Liver (tissue), 9 donors: Measurements from ENCODE around the gene SLC4A7. TPM values are rescaled to one million over a fixed set of nuclear protein-coding genes. Genes with fewer than 3 reads are reported as not detected.

Experiments used
- DNase-seq: peaks from one replicate; pipeline ENCODE4 v3.0.0-alpha.2; 2017; ENCODE audit warnings: low spot score
- H3K27ac ChIP-seq, 2 donors: one replicate each; pipeline ENCODE4 v1.7.0; 2013; ENCODE audit warnings: inconsistent platforms in 2 of 2, low read length in 2 of 2, control low read depth in 1 of 2, low read depth in 1 of 2, mild to moderate bottlenecking in 1 of 2
- H3K27me3 ChIP-seq, 4 donors: one replicate each; pipeline versions ENCODE4 v1.6.1 to v1.7.0; 2013; ENCODE audit warnings: low read length in 3 of 4, inconsistent platforms in 1 of 4, mild to moderate bottlenecking in 1 of 4, moderate library complexity in 1 of 4; ENCODE audit not compliant: control insufficient read depth in 4 of 4, insufficient read depth in 4 of 4
- H3K36me3 ChIP-seq, 4 donors: one replicate each; pipeline versions ENCODE4 v1.6.1 to v1.7.0; 2013; ENCODE audit warnings: low read length in 3 of 4, mild to moderate bottlenecking in 3 of 4, low read depth in 1 of 4, moderate library complexity in 1 of 4; ENCODE audit not compliant: control insufficient read depth in 4 of 4, insufficient read depth in 3 of 4
- H3K4me1 ChIP-seq, 4 donors: one replicate each; pipeline versions ENCODE4 v1.6.1 to v1.7.0; 2013; ENCODE audit warnings: low read length in 3 of 4, mild to moderate bottlenecking in 3 of 4, moderate library complexity in 1 of 4; ENCODE audit not compliant: control insufficient read depth in 4 of 4, insufficient read depth in 4 of 4
- H3K4me3 ChIP-seq, 3 donors: one replicate each; pipeline versions ENCODE4 v1.6.1 to v1.7.0; 2013; ENCODE audit warnings: low read length in 3 of 3, control low read depth in 1 of 3, low read depth in 1 of 3, mild to moderate bottlenecking in 1 of 3
- H3K9ac ChIP-seq, 2 donors: one replicate each; pipeline ENCODE4 v1.7.0; 2013; ENCODE audit warnings: low read length in 2 of 2, mild to moderate bottlenecking in 2 of 2, moderate library complexity in 2 of 2, control low read depth in 1 of 2, low read depth in 1 of 2
- H3K9me3 ChIP-seq, 4 donors: one replicate each; pipeline versions ENCODE4 v1.6.1 to v1.7.0; 2013; ENCODE audit warnings: low read length in 3 of 4; ENCODE audit not compliant: control insufficient read depth in 4 of 4
- ATF3 ChIP-seq: IDR thresholded peaks from 2 replicates; pipeline ENCODE4 v1.6.1; 2016; ENCODE audit warnings: antibody characterized with exemption
- CTCF ChIP-seq: fragments of 150-350 bp; IDR thresholded peaks from 2 replicates; pipeline ENCODE4 v1.5.1; 2017; ENCODE audit warnings: improper control_type of control experiment, low read depth, low read length; ENCODE audit not compliant: missing input control
- EGR1 ChIP-seq, 2 donors: IDR thresholded peaks; 2 replicates each; pipeline ENCODE4 v1.6.1; 2016 to 2018; ENCODE audit warnings: antibody characterized with exemption in 2 of 2, low read depth in 2 of 2
- FOXA1 ChIP-seq: IDR thresholded peaks from 2 replicates; pipeline ENCODE4 v1.6.1; 2016; ENCODE audit warnings: antibody characterized with exemption
- FOXA2 ChIP-seq: IDR thresholded peaks from 2 replicates; pipeline ENCODE4 v1.6.1; 2016; ENCODE audit warnings: antibody characterized with exemption
- GABPA ChIP-seq, 2 donors: IDR thresholded peaks in 1 of 2; conservative IDR thresholded peaks in 1 of 2; 2 replicates each; pipeline ENCODE4 v1.6.1; 2016; ENCODE audit warnings: antibody characterized with exemption in 2 of 2, mild to moderate bottlenecking in 1 of 2, moderate library complexity in 1 of 2
- HNF4A ChIP-seq, 2 donors: conservative IDR thresholded peaks; 2 replicates each; pipeline ENCODE4 v1.6.1; 2016; ENCODE audit warnings: antibody characterized with exemption in 2 of 2, mild to moderate bottlenecking in 2 of 2
- HNF4G ChIP-seq: IDR thresholded peaks from 2 replicates; pipeline ENCODE4 v1.6.1; 2016; ENCODE audit warnings: antibody characterized with exemption
- JUND ChIP-seq, 2 donors: IDR thresholded peaks; 2 replicates each; pipeline ENCODE4 v1.6.1; 2016; ENCODE audit warnings: antibody characterized with exemption in 2 of 2
- MAX ChIP-seq: IDR thresholded peaks from 2 replicates; pipeline ENCODE4 v1.6.1; 2016; ENCODE audit warnings: antibody characterized with exemption
- NR2F2 ChIP-seq: IDR thresholded peaks from 2 replicates; pipeline ENCODE4 v1.6.1; 2016; ENCODE audit warnings: antibody characterized with exemption
- RAD21 ChIP-seq, 2 donors: IDR thresholded peaks; 2 replicates each; pipeline ENCODE4 v1.6.1; 2016; ENCODE audit warnings: antibody characterized with exemption in 2 of 2, mild to moderate bottlenecking in 2 of 2
- REST ChIP-seq: IDR thresholded peaks from 2 replicates; pipeline ENCODE4 v1.6.1; 2016; ENCODE audit warnings: antibody characterized with exemption, mild to moderate bottlenecking
- RXRA ChIP-seq, 2 donors: IDR thresholded peaks; 2 replicates each; pipeline ENCODE4 v1.6.1; 2017 to 2018; ENCODE audit warnings: antibody characterized with exemption in 2 of 2, mild to moderate bottlenecking in 1 of 2
- SP1 ChIP-seq: IDR thresholded peaks from 2 replicates; pipeline ENCODE4 v1.6.1; 2018; ENCODE audit warnings: antibody characterized with exemption, mild to moderate bottlenecking
- TAF1 ChIP-seq: conservative IDR thresholded peaks from 2 replicates; pipeline ENCODE4 v1.6.1; 2016; ENCODE audit warnings: antibody characterized with exemption, mild to moderate bottlenecking
- YY1 ChIP-seq: IDR thresholded peaks from 2 replicates; pipeline ENCODE4 v1.6.1; 2016; ENCODE audit warnings: antibody characterized with exemption, mild to moderate bottlenecking
- ZBTB33 ChIP-seq: IDR thresholded peaks from 2 replicates; pipeline ENCODE4 v1.6.1; 2016; ENCODE audit warnings: antibody characterized with exemption
- WGBS: extraction: QIAGEN DNeasy Blood & Tissue Kit; methylation state at CpG from one replicate; pipeline ENCODE4 v1.1.7; 2013; 5-methylcytosine and 5-hydroxymethylcytosine counted together
- polyA plus RNA-seq, 2 donors: library from polyadenylated mRNA; stranded (reverse) in 1 of 2; unstranded in 1 of 2; fragments of 200-250 nt in 1 of 2; fragments of >200 nt in 1 of 2; fragmentation: Nextera tagmentation in 1 of 2; extraction: Ambion mirVana in 1 of 2; gene quantifications; one replicate each; pipeline versions ENCODE4 v1.2.1 to v1.2.3, GENCODE V29; 2013 to 2015
- total RNA-seq, 2 donors: library from RNA; depleted of rRNA; stranded (reverse); fragments of >200 nt; gene quantifications; one replicate each; pipeline ENCODE4 v1.2.3, GENCODE V29; 2014
- donor health status: healthy.
- donor health status: healthy.
- donor health status: healthy.
- donor health status: healthy.
- donor health status: healthy.

Gene SLC4A7
- total and polyA plus RNA-seq, 4 donors = 0.76 to 9.8 (median 4.1) TPM

GRCh38 chr3:27423463-27423862, 60.7 kb downstream of the SLC4A7 start:
- DNase-seq = no peak

GRCh38 chr3:27422617-27423016, 61.6 kb downstream of the SLC4A7 start:
- TF ChIP-seq GABPA (IDR thresholded peaks at IDR 0.05 in 1 of 2, conservative IDR thresholded peaks at IDR 0.05 in 1 of 2) (no peak), FOXA1 (no peak), JUND (IDR thresholded peaks at IDR 0.05) (no peak), HNF4A (conservative IDR thresholded peaks at IDR 0.05) (no peak), SP1 (no peak), NR2F2 (no peak), RXRA (IDR thresholded peaks at IDR 0.05) (no peak), ZBTB33 (no peak), TAF1 (no peak), FOXA2 (no peak), REST (no peak), CTCF (no peak), EGR1 (IDR thresholded peaks at IDR 0.05; ENCODE audit: low read depth in 2 of 2) (no peak), ATF3 (no peak), RAD21 (IDR thresholded peaks at IDR 0.05) (no peak), YY1 (no peak), HNF4G (no peak), MAX (no peak)
- no peaks in the 10 kb centered on the region for H3K4me1 ChIP-seq
- no peak overlapping the region for H3K4me3 ChIP-seq
- no peaks in the 10 kb centered on the region for H3K27me3 ChIP-seq
- peaks cover 0 to 3% (median 0%) of the 10 kb centered on the region in 4 donors for H3K36me3 ChIP-seq
- no peaks in the 10 kb centered on the region for H3K9me3 ChIP-seq
- H3K9ac ChIP-seq = no peak overlapping the region
- 90% methylated on average over 2 of the region's 2 CpGs for WGBS
- DNase-seq = no peak
- no peak overlapping the region for H3K27ac ChIP-seq

More at GRCh38 chr3:27423463-27423862, 60.7 kb downstream of the SLC4A7 start:
- Histone ChIP-seq H3K27ac (no peak overlapping the region), H3K9ac (no peak overlapping the region), H3K9me3 (no peaks in the 10 kb centered on the region), H3K27me3 (no peaks in the 10 kb centered on the region), H3K4me1 (no peaks in the 10 kb centered on the region), H3K36me3 (no peaks in the 10 kb centered on the region), H3K4me3 (no peak overlapping the region)
- no peak for TF ChIP-seq JUND (IDR thresholded peaks at IDR 0.05)
- WGBS = 97% methylated on average over 5 of the region's 5 CpGs
